Left renal pelvis (tissue), 4 donors: ENCODE data around the gene CNTN1. TPM values are rescaled to one million over a fixed set of nuclear protein-coding genes. Genes with fewer than 3 reads are reported as not detected.

ENCODE experiments used
- DNase-seq, 4 donors: peaks; one replicate each; pipeline ENCODE4 v3.0.0-alpha.2; 2013; ENCODE audit warnings: low read depth in 4 of 4, low spot score in 3 of 4
- polyA plus RNA-seq, 4 donors: library from polyadenylated mRNA; unstranded; fragments of 120-200 nt; gene quantifications; one replicate each; pipeline ENCODE4 v1.2.1, GENCODE V29; 2013; ENCODE audit not compliant: insufficient read length in 4 of 4

Gene CNTN1
- polyA plus RNA-seq, 4 donors = 28.0 to 125 (median 63.3) TPM

DNA sequence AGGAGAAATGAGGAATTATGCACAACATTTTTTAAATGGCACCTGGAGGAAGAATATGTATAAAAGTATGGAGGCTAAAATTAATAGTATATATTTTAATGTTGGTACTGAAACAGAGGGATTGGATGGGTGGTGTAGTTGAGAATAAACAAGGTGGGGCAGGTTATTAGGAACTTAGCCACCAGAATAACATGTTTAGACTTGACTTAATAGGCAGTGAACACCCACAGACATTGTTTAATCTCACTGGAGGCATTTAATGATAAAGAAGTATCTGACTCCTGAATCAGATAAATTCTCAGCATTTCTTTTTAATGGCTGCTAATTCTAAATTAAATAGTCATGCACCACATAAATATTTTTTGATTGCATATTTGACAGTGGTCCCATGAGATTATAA, 139.7 kb downstream of the CNTN1 start:
- DNase-seq = no peak

DNA sequence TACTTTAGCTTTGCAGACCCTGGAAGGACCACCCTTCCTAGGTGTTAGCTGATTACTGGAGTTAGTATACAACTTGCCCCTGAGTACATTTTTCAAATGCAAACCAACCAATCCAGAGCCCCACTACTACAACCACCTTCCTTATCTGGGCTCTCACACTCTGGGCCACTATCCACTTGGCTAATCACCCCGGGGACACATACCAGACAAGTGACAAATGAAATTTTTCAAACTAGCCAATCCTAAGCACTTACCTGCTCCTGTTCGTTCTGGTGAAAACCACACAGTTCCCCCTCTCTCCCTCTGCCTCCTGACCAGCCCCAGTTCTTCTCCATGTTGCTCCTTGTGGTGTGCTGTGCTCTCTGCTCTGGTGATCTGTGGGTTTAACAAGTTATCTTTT, 140.4 kb downstream of the CNTN1 start:
- no peak for DNase-seq

DNA sequence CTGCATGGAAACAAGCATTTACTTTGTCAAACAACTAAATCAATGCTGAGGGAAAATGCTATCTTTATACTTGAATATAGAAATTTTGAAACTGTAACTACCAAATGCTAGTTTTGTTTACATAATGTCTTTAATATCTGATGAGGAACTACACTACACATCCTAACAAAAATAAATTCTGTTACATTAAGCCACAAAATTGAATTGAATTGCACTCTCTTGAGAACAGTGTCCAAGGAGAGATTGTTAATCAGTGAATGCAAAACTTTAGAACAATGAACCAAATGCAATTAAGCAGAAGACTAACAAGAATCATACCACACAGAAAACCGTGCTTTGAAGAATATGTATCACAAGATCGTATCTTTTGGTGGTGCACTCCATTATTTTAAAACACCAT, 141.6 kb downstream of the CNTN1 start:
- no peak for DNase-seq

DNA sequence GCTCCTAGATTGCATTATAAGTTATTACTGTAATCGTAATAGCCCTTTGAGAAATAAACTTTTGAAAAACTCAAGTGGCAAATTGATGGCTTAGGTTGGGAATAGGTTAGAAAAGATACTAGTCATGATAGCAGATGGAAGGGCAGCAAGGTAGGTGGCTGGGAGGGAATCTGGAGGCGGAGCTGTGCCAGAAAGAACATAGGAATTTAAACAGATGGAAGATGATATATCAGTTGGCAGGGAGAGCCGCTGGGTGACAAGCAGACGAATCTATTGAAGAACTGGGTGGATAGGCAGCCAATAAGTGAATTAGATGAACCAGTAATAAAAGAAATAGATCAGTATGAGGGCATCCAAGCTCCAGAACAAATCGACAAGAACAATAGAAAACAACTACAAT, 142.1 kb downstream of the CNTN1 start:
- no peak for DNase-seq

DNA sequence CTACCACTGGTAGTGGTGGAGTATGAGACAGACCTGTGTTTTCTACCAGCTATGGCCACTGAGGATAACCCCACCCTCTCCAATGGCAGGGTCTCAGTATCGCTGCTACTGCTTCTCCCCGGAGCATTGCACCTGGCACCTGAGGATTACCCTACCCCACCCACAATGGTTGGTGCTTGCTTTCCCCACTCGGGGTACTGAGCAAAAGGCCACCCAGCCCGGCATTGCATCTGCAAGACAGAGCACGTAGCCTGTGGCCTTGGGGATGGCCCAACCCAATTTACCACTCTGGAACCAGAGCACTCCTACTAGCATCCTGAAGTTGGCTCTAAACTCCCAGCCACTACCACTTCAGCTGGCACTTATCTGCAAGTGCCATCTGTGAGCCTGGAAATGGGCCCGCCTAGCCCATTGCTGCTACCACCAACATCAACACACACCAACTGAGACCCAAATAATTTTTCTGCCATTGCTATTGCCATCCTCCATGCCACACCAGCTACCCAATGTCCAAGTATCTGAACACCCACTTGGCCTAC, 145.7 kb downstream of the CNTN1 start:
- no peak for DNase-seq

DNA sequence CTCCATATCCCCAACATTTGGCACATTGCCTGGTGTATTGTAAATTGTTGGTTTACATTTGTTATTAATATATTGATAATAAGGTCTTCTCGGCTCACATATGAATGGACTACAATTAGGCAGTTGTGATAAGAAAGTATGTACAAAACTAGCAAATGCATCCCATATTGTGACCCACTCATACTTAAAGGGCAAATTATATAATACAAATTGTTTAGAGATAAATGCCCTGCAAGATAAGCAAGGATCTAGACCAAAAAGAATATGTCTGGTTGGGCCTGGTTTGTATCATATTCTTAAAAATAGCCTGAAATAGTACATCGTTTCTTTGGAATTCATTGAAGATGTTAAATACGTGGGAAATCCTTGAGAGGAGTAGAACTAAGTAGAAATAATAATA, 151.3 kb downstream of the CNTN1 start:
- no peak for DNase-seq

DNA sequence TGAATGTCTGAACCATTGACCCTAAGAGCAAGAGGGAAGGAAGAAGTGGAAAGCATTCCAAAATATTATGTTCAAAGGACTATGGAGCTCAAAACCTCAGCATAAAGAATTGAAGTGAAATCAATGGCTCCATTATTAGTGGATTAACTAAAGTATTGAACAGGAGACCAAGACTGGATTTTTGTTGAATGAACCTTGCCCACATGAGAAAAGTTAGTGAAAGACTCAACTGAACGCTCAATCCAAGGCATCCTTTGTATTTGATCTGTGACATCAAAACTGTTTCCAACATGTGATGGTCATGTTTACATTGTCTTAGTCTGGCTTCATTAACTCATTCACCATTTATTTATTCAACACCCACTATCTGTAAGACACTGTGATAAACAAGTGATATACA, 161.0 kb downstream of the CNTN1 start:
- DNase-seq = no peak

DNA sequence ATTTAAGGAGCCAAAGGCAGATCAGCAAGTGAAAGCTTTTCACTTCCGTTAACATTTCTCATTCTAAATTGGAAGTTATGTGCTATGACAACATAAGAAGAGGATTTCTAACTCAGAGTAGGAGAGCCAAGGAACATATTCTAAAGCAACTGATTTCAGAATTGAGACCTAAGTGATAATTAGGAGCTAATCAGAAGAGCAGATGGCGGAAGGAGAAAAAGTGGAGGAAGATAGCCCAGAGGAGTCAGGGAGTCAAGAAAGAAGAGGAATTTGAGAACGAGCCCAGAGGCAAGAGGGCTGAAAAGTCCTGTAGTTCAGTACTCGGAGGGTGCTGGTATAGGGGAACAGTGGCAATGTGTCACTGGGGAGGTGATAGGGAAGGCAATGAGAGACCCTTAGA, 162.4 kb downstream of the CNTN1 start:
- no peak for DNase-seq

DNA sequence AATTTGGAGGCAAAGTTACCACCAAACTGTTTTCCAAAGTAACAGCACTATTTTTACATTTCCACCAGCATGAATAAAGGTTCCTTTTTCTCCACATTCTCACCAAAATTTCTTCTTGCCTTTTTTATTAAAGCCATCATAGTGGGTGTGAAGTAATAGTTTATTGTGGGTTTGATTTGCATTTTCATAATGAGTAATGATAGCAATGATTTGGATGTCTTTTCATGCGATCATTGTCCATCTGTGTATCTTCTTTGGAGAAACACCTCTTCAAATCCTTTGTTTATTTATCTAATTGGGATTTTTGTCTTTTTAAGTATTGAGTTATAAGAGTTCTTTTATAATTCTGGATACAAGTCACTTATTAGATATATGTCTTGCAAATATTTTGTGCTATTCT, 172.7 kb downstream of the CNTN1 start:
- no peak for DNase-seq

DNA sequence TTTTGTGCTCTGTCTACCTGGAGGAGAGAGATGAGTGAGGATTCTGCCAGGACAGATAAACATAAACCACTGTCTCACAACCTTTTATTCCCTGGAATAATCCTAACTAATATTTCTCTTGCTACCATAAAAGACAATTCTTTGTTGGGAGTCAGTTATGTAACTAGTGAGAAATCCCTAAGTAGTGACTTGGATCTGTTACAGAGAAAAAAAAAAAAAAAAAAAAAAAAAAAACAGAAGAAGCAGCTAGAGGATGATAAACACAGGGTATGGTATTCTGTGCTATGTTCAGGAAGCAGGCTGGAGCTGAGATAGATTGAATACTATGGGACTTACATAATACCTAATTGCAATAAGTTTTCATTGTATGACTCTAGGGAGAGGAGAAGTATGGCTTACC, 178.7 kb downstream of the CNTN1 start:
- DNase-seq = no peak

DNA sequence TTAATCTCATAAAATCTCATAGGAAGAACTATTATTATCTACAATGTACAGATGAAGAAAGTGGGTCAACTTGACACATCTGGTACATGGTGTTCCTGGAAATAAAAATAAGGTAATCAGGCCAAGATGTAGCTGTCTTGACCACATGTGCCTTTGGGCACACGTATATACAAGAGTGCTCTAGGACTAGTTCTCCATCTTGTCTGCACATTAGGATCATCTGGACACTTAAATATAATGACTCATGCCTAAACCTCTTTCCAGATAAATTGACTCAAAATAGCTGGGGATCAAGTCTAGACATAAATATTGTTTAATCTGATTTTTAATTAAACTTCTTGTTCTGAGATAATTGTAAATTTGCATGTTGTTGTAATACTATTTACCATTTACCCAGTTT, 182.6 kb downstream of the CNTN1 start:
- DNase-seq = no peak

DNA sequence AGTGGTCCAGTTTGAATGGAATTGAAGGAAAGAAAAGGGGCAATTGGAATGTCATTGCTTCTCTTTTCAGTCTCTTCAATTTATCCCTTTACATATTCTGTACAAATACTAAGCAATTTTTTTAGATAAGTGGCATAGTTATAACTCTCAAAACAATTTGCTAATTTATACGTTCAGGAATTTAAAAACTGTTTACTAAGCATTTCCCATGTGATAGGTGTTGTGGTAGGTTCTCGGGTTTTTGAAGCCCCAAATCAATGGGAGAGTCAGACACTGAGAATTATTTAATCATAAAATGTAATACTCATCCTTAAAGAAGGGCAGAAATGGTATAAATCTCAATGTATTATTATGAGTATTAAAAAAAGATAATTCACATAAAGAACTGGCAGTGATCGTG, 197.1 kb downstream of the CNTN1 start:
- no peak for DNase-seq

DNA sequence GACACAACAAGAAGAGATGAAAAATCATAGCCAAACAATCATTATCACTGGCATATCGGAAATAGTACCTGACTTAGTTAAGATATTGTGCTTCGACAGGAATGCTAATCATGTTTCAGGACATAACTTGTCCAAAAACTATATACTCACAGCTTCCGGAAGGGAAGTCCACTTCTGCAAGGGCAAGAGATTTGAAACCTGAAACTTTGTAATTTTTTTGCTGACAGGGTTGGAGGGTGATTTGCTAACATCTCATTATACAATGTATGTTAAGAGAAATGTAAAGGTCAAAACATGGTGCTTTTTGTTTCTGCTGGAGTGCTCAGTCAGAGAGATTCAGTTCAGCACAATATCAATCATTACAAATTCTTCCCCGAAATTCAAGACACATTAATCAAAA, 200.3 kb downstream of the CNTN1 start:
- no peak for DNase-seq

DNA sequence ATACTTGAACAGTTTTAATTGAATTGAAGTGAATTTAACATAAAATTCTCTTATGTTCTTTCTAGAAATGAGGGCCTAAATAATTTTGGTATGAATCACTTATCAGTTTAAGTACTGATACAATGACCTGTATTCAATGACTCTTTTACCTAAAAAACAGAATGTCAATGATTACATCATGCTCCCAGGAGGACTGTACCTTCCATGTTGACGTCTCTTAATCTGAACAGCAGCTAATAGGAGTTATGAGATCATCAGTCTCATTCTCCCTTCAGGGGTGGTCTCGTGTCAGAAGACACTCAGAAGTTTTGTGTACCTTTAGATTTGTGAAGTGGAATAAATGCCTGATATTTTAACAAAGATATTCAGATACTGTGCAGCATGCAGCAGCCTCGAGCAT, 206.3 kb downstream of the CNTN1 start:
- DNase-seq = no peak

DNA sequence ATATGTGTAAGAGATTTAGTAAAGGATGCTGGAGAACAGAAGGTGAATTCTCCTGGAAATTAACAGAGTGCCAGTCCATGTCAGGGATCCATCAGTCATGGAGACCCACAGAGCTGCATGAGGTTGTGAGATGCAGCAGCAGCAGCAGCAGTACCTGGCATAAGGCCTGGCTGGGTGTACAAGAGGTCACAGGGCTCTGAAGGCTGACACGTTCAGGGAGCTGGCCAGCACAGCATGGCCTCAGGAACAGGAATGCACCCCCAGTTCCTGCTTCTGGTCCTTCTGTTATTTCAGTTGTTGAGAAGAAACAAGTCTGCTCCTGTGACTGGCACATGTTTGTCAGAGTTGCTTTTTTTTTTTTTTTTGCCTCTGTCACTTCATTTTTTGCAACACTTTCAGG, 210.8 kb downstream of the CNTN1 start:
- DNase-seq = no peak

DNA sequence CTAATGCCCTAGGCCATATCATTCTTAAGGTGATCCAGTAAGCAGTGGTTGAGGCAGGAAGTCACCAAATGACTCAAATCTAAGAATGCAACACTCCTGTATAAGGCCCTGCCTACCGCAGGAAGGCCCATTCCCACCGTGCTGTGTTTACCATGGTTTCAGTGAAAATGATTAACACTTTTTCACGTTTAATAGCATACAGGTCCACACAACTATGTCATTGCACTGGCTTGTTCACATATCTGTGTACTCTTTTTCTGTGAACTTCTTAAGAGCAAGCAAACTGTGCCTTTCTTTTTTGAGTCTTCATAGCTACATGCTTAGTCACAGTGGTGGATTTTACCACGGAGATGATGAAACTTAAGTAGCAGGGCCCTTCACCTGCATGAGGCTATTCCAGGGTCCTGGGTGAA, 214.9 kb downstream of the CNTN1 start:
- no peak for DNase-seq

DNA sequence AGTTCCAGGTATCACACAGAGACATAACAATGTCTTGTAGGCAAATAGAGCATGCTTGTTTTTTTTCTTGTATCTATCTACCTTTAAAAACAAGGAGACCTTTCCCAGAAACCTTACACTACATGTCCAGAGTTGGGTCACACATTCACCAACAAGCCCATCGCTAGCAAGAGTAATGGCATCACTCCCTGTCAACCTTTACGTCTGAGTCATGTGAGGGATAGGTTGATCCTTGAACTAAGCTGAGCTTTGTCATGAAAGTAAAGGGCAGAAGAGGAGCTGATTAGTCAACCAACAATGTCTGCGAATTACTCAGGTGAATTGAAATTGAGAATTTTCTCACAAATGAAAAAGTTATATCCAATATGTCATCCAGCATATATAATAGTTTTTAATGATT, 219.4 kb downstream of the CNTN1 start:
- DNase-seq = no peak

DNA sequence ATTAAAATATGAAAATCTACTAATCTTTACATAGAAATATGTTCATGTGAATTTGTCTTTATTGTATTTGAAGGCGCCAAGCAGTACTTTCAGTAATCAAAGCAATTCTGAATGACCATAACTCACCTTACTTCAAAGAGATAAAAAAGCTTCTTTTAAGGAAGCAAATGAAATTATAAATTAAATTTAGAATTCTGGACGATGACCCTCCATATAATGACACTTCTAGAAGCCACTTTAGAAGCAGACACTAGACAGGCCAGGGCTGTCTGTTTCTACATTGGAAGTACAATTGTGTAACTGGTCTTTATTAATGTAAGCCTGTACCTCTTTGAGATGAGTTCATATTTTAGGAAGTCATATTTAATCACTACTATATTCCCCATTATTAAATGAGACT, 222.9 kb downstream of the CNTN1 start:
- DNase-seq = no peak

DNA sequence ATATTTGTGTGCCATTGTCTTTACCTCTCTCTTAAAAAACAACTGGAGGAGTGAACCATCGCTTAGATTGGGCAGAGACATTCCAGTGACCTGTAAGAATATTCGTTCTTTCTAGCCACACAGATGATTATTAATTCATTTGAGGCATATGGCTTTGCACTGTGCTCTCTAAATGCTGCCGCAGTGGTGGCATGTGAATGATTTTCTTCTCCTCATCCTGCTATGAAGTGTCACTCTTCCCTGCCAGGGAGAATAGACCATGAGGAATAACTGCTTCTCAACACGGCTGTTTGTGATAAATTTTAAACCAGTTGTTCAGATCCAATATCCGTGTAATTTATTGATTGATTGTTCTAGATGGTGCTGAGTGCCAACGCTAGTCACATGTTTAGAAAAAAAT, 225.3 kb downstream of the CNTN1 start:
- DNase-seq = no peak

DNA sequence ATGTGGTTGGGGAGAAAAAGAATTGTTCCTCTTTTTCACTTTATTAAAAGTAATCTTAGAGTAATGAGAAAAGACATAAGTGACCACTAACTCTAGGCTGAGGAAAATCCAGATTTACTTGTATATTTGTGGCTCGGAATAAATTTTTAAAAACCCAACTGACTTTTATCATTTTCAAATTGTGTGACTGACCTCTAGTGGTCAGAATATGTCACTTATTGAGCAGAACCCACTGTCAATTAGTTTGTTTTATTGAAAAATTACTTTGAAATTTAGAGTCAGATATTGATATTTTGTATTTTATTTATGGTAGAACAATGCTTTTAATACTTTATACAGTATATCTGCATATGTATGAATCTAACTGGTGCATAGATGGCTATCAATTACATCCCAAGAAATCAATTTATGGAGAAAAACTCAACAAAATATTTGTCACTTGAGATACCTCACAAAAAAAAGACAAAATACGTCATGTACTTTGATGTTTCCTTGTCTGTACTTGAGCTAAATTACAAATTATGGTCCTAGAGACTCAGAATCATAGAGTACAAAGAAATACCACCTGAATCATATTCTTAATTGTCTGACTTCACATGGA, 229.4 kb downstream of the CNTN1 start:
- DNase-seq = no peak

DNA sequence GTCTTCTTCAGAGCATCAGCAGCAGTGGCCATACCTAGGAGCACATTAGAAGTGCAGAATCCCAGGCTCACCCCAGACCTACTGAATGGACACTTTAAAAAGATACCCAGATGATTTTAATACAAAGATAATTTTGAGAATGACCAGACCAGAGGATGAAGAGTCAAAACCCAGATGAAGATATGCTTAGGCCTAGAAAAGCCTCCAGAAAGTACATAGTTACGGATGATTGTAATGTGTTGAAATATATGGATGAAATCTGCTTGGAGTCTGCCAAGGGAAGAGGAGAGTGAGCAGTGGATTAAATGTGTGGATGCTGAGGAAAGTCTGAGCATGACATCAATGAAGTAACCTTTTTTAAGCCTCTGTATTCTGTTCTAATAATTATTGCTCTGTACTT, 245.7 kb downstream of the CNTN1 start:
- no peak for DNase-seq

DNA sequence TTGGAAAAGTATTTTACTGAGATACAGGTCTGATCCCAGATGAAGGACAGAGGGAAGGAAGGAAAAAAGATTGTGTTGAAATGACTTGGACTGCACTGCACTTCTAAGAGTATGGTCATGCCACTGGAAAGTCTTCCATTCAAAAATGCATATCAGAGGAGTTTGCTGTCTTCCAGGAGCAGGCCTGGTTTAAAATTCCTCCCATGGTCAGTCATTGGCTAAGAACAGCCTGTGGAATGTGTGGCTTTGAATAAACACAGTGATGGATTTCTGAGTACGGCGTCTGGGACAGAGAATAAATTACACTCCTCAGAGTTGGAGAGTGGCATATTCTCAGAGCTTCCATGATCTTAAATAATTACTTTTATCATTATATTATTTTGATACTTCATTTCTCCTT, 250.1 kb downstream of the CNTN1 start:
- DNase-seq = no peak

DNA sequence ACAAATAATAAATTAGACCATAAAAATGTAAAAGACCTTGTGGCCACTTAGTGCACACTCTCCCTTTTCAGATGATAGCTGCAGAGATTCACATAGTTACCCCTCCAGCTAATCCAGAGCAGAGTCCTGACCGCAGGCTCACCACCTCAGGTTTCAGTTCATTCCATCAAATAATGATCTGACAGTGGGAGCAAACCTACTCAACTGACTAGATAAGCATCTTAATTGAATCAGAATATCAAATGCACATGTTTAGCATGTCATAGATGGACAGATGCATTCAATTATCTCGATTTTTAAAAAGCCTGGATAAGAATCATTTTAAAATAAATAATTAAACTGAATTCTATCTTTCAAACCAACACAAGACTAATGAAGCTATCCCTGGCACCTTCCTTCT, 253.5 kb downstream of the CNTN1 start:
- DNase-seq = no peak
